Activated CD4-positive, alpha-beta T cell treated with anti-CD3 and anti-CD28 coated beads, Interleukin-2, amount 10 ng/mL, durations not matched to agents 24 days and 14 days (primary cell): ENCODE results near the gene SH3BP5L. TPM values are rescaled to one million over a fixed set of nuclear protein-coding genes. Genes with fewer than 3 reads are reported as not detected.
A peak's percentile ranks its signal among the peaks of the same experiment; 100 is the strongest.
"Not testable (repeated sequence)": the region's sequence is repeated elsewhere in the genome, so short reads cannot be mapped to it uniquely, and the experiment has no call there.

ENCODE experiments used
- DNase-seq: peaks from one replicate; pipeline ENCODE4 v3.0.0; 2022
- H3K27ac Mint-ChIP-seq: one replicate; pipeline ENCODE4 v1.8.0; 2022; ENCODE audit warnings: mild to moderate bottlenecking, mixed read lengths
- H3K27me3 Mint-ChIP-seq: one replicate; pipeline ENCODE4 v1.8.0; 2022; ENCODE audit warnings: mixed read lengths
- H3K36me3 Mint-ChIP-seq: one replicate; pipeline ENCODE4 v1.8.0; 2022; ENCODE audit warnings: low read depth, mild to moderate bottlenecking, mixed read lengths
- H3K4me1 Mint-ChIP-seq: one replicate; pipeline ENCODE4 v1.8.0; 2021; ENCODE audit warnings: mixed read lengths
- H3K4me3 Mint-ChIP-seq: one replicate; pipeline ENCODE4 v1.8.0; 2022; ENCODE audit warnings: mild to moderate bottlenecking, moderate library complexity, mixed read lengths
- H3K9me3 Mint-ChIP-seq: one replicate; pipeline ENCODE4 v1.8.0; 2021; ENCODE audit warnings: mixed read lengths
- intact Hi-C: fragments of 100-400 bp; cut with micrococcal nuclease; formaldehyde crosslinking; loops from one replicate; pipeline ENCODE4 v1.15.1; 2023
- total RNA-seq: library from RNA; stranded (reverse); gene quantifications from 2 replicates; pipeline ENCODE4 v1.2.3, GENCODE V29; 2022

The SH3BP5L gene
- total RNA-seq, 1 donor from 2014 or later, result 27.5 TPM

GRCh38 chr1:248804771-248805681 is 20.7 kb downstream of the SH3BP5L start:
- H3K4me1 Mint-ChIP-seq, result peaks cover 11% of the 10 kb centered on the region
- DNase-seq, result no peak
- H3K36me3 Mint-ChIP-seq, result peaks cover 1% of the 10 kb centered on the region
- H3K9me3 Mint-ChIP-seq, result no peaks in the 10 kb centered on the region
- H3K4me3 Mint-ChIP-seq, result no peak overlapping the region
- H3K27ac Mint-ChIP-seq, result no peak overlapping the region
- H3K27me3 Mint-ChIP-seq, result peaks cover 7% of the 10 kb centered on the region
- intact Hi-C loops, result no loop called here

- H3K9me3 Mint-ChIP-seq, DNase-seq, intact Hi-C loops, H3K36me3 Mint-ChIP-seq, H3K27ac Mint-ChIP-seq, H3K4me3 Mint-ChIP-seq: not testable (repeated sequence)
- H3K27me3 Mint-ChIP-seq, result peaks cover 14% of the 10 kb centered on the region
- H3K4me1 Mint-ChIP-seq, result peaks cover 11% of the 10 kb centered on the region
These were observed 22.2 kb downstream of the SH3BP5L start for GRCh38 chr1:248803501-248803900.

- no peak for DNase-seq
- H3K27ac Mint-ChIP-seq, result no peak overlapping the region
- no peaks in the 10 kb centered on the region for H3K36me3 Mint-ChIP-seq
- peaks cover 14% of the 10 kb centered on the region for H3K27me3 Mint-ChIP-seq
- intact Hi-C loops, result no loop called here
- no peaks in the 10 kb centered on the region for H3K9me3 Mint-ChIP-seq
- H3K4me3 Mint-ChIP-seq, result no peak overlapping the region
- H3K4me1 Mint-ChIP-seq, result peaks cover 11% of the 10 kb centered on the region
These were observed 23.3 kb downstream of the SH3BP5L start for GRCh38 chr1:248802454-248802853.

GRCh38 chr1:248800459-248800858 is 25.3 kb downstream of the SH3BP5L start:
- Mint-ChIP-seq H3K36me3 (no peaks in the 10 kb centered on the region), H3K27ac (no peak overlapping the region), H3K4me3 (no peak overlapping the region), H3K9me3 (peaks cover 3% of the 10 kb centered on the region), H3K27me3 (peaks cover 16% of the 10 kb centered on the region), H3K4me1 (peaks cover 8% of the 10 kb centered on the region)
- intact Hi-C loops, result no loop called here
- no peak for DNase-seq

GRCh38 chr1:248798791-248799190 is 26.9 kb downstream of the SH3BP5L start:
- Mint-ChIP-seq H3K4me3 (no peak overlapping the region), H3K9me3 (peaks cover 3% of the 10 kb centered on the region), H3K27me3 (peaks cover 13% of the 10 kb centered on the region), H3K36me3 (no peaks in the 10 kb centered on the region), H3K4me1 (peaks cover under 1% of the 10 kb centered on the region), H3K27ac (no peak overlapping the region)
- intact Hi-C loops, result no loop called here
- DNase-seq, result no peak

GRCh38 chr1:248794663-248795062 is 31.1 kb downstream of the SH3BP5L start:
- intact Hi-C loops, H3K27me3 Mint-ChIP-seq: not testable (repeated sequence)

GRCh38 chr1:248793592-248793991 is 32.1 kb downstream of the SH3BP5L start:
- no peaks in the 10 kb centered on the region for H3K36me3 Mint-ChIP-seq
- H3K4me1 Mint-ChIP-seq, result peaks cover 2% of the 10 kb centered on the region
- intact Hi-C loops, result no loop called here
- DNase-seq, result no peak
- no peak overlapping the region for H3K4me3 Mint-ChIP-seq
- H3K27ac Mint-ChIP-seq, result no peak overlapping the region
- peaks cover 2% of the 10 kb centered on the region for H3K27me3 Mint-ChIP-seq
- H3K9me3 Mint-ChIP-seq, result peaks cover 3% of the 10 kb centered on the region

More at GRCh38 chr1:248794663-248795062, 31.1 kb downstream of the SH3BP5L start:
- not testable (repeated sequence) for H3K4me1 Mint-ChIP-seq, DNase-seq, H3K36me3 Mint-ChIP-seq, H3K9me3 Mint-ChIP-seq, H3K27ac Mint-ChIP-seq, H3K4me3 Mint-ChIP-seq

GRCh38 chr1:248792342-248792741 is 33.4 kb downstream of the SH3BP5L start:
- intact Hi-C loops, result no loop called here
- Mint-ChIP-seq H3K36me3 (no peaks in the 10 kb centered on the region), H3K9me3 (peaks cover 3% of the 10 kb centered on the region), H3K4me1 (peaks cover 2% of the 10 kb centered on the region), H3K4me3 (no peak overlapping the region), H3K27me3 (peaks cover under 1% of the 10 kb centered on the region), H3K27ac (no peak overlapping the region)
- DNase-seq, result no peak

GRCh38 chr1:248791010-248791409 is 34.7 kb downstream of the SH3BP5L start:
- H3K4me1 Mint-ChIP-seq, result peaks cover 2% of the 10 kb centered on the region
- H3K4me3 Mint-ChIP-seq, result no peak overlapping the region
- H3K36me3 Mint-ChIP-seq, result no peaks in the 10 kb centered on the region
- intact Hi-C loops, result no loop called here
- no peak for DNase-seq
- peaks cover under 1% of the 10 kb centered on the region for H3K9me3 Mint-ChIP-seq
- no peak overlapping the region for H3K27ac Mint-ChIP-seq
- H3K27me3 Mint-ChIP-seq, result no peaks in the 10 kb centered on the region

GRCh38 chr1:248790456-248790855 is 35.3 kb downstream of the SH3BP5L start:
- intact Hi-C loops, result no loop called here
- H3K27ac Mint-ChIP-seq, result no peak overlapping the region
- no peaks in the 10 kb centered on the region for H3K27me3 Mint-ChIP-seq
- H3K4me1 Mint-ChIP-seq, result peaks cover 2% of the 10 kb centered on the region
- H3K4me3 Mint-ChIP-seq, result no peak overlapping the region
- H3K9me3 Mint-ChIP-seq, result no peaks in the 10 kb centered on the region
- no peak for DNase-seq
- no peaks in the 10 kb centered on the region for H3K36me3 Mint-ChIP-seq

- H3K36me3 Mint-ChIP-seq, H3K27me3 Mint-ChIP-seq, H3K4me3 Mint-ChIP-seq, H3K9me3 Mint-ChIP-seq, intact Hi-C loops, H3K27ac Mint-ChIP-seq, H3K4me1 Mint-ChIP-seq: not testable (repeated sequence)
- DNase-seq, result peak; percentile 20
These were observed 36.4 kb downstream of the SH3BP5L start for GRCh38 chr1:248789337-248789736.

- no peak overlapping the region for H3K27ac Mint-ChIP-seq
- DNase-seq, result peak; percentile 33
- no peak overlapping the region for H3K4me3 Mint-ChIP-seq
- H3K27me3 Mint-ChIP-seq, result no peaks in the 10 kb centered on the region
- no peaks in the 10 kb centered on the region for H3K4me1 Mint-ChIP-seq
- H3K36me3 Mint-ChIP-seq, result no peaks in the 10 kb centered on the region
- H3K9me3 Mint-ChIP-seq, result no peaks in the 10 kb centered on the region
- intact Hi-C loops, result no loop called here
These were observed 37.4 kb downstream of the SH3BP5L start for GRCh38 chr1:248788327-248788726.

- Mint-ChIP-seq H3K9me3 (no peaks in the 10 kb centered on the region), H3K27ac (no peak overlapping the region), H3K4me3 (no peak overlapping the region), H3K27me3 (no peaks in the 10 kb centered on the region), H3K4me1 (no peaks in the 10 kb centered on the region), H3K36me3 (no peaks in the 10 kb centered on the region)
- no peak for DNase-seq
- intact Hi-C loops, result no loop called here
These were observed 38.3 kb downstream of the SH3BP5L start for GRCh38 chr1:248787430-248787829.

GRCh38 chr1:248786156-248786555 is 39.6 kb downstream of the SH3BP5L start:
- intact Hi-C loops, result no loop called here
- Mint-ChIP-seq H3K9me3 (peaks cover 5% of the 10 kb centered on the region), H3K4me1 (no peaks in the 10 kb centered on the region), H3K4me3 (no peak overlapping the region), H3K27me3 (no peaks in the 10 kb centered on the region), H3K27ac (no peak overlapping the region), H3K36me3 (no peaks in the 10 kb centered on the region)
- peak; percentile 52 for DNase-seq

GRCh38 chr1:248783367-248783766 is 42.3 kb downstream of the SH3BP5L start:
- no peaks in the 10 kb centered on the region for H3K4me1 Mint-ChIP-seq
- no peak overlapping the region for H3K4me3 Mint-ChIP-seq
- intact Hi-C loops, result no loop called here
- H3K27ac Mint-ChIP-seq, result no peak overlapping the region
- no peaks in the 10 kb centered on the region for H3K27me3 Mint-ChIP-seq
- peaks cover 10% of the 10 kb centered on the region for H3K9me3 Mint-ChIP-seq
- peak; percentile 35 for DNase-seq
- no peaks in the 10 kb centered on the region for H3K36me3 Mint-ChIP-seq
